ENCODE results near the gene ST6GALNAC6. TPM values are rescaled to one million over a fixed set of nuclear protein-coding genes. Genes with fewer than 3 reads are reported as not detected.

ST6GALNAC6 gene
- polyA plus RNA-seq, 1 donor = 38.4 TPM

DNA sequence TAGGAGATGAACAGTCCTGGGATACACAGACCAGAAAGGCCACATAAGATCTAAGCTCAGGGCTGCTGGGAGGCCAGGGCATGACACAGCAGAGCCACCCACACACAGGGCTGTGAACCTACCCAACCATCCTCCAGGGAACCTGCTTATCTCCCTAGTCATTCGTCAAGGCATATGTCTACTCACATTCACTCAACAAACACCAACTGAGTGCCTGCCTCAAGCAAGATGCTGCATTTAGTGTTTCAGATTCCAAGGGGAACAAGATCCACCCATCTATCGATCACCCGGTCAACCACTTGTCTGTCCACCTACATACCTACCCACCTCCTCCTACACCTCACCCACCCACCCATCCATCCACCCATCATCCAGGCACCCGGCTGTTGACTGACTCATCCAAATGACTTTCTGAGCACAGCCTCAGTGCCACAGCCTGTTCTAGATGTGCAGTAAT lies 36.4 kb upstream of the ST6GALNAC6 start:
- DNase-seq = no peak

DNA sequence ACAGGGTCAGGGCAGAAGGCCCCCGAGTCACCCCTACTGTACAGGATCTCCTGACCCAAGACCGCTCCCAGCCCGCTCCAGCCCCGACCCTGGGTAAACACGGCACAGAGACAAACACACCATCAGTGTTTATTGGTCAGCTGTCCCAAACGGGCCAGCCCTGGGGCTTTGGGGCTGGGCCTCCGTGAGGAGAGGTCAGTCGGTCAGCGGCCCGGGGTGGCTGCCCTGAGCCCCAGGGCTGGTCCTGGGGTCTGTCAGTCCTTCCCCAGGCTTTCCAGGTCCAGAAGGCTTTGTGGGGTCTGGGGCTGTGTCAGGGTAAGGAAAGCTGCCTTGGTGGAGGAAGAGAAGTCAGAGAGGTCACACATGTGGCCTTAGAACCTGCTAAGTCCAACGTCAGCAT lies 35.6 kb upstream of the ST6GALNAC6 start:
- no peak for DNase-seq

DNA sequence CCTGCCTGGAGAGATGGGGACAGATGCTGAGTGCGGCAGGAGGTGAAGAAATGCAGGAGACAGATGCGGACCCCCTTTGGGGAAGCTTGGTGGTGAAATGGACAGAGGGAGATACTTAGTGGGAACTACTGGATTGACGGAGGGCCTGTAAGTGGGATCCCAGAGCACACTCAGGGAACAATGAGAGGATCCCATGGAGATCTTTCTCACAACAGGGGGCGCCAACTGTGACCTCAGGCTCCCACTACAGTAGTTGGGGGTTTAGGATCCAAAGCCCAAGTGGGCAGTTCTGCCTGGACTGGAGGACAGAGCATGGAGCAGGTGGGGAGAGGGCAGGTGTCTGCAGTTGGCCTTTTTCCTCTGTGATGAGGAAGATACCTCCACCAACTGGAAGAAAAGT lies 34.8 kb upstream of the ST6GALNAC6 start:
- no peak for DNase-seq

GRCh38 chr9:127931092-127931881 lies 31.9 kb upstream of the ST6GALNAC6 start:
- DNase-seq = no peak

DNA sequence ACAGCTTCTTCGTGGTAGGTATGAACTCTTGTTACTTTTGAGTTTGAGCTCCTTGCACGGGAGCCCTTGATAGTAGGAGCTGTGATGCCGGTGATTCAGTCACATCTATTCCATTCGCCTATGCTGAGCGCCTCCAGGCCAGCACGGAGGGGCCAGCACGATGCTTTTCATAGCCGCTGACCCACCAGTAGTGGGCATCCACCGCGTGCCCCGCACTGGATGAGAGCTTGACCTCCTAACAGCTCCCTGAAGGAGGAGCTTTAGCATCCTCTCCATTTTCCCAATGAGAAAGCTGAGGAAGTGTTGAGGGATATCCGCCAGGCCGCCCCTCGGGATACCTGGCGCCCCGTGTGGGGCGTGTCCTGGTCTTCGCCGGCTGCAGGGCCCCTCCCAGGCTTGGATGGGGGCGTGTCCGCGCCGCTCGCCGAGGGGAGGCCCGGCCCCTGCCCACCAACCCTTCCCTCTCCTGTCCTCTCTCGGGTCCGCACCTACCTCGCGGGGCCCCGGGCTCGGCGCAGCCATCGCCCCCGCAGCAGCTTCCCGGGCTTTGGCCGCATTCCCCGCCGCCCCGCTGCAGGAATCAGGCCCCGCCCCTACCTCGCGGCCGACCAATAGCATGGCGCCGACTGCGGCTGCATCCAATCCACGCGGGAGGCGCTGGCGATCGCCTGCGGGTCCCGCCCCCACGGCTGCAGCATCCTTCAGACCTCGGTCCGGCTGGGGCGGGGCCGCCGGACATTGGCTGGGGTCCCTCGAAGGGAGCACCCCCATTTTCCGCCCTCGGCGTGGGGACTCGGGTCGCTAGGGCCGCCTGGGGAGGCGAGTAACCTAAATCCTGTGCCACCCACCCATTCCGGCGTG lies 31.1 kb upstream of the ST6GALNAC6 start, which contains the start of gene PIP5KL1:
Gene PIP5KL1, minus strand, starts transcription at position 547 of the 861 bp plus-strand sequence. Its CDS starts 25 bp downstream, at position 522.
- peak; percentile 76 for DNase-seq

- no peak for DNase-seq
Observed at GRCh38 chr9:127929625-127929979, 30.2 kb upstream of the ST6GALNAC6 start.

- no peak for DNase-seq
Observed at GRCh38 chr9:127928676-127929624, 29.5 kb upstream of the ST6GALNAC6 start.

GRCh38 chr9:127927988-127928675 lies 28.7 kb upstream of the ST6GALNAC6 start:
- no peak for DNase-seq

- no peak for DNase-seq
Observed at GRCh38 chr9:127927201-127927987, 28.0 kb upstream of the ST6GALNAC6 start.

- DNase-seq = no peak
Observed at GRCh38 chr9:127926906-127927200, 27.4 kb upstream of the ST6GALNAC6 start.

- DNase-seq = no peak
Observed at GRCh38 chr9:127925959-127926905, 26.8 kb upstream of the ST6GALNAC6 start.

DNA sequence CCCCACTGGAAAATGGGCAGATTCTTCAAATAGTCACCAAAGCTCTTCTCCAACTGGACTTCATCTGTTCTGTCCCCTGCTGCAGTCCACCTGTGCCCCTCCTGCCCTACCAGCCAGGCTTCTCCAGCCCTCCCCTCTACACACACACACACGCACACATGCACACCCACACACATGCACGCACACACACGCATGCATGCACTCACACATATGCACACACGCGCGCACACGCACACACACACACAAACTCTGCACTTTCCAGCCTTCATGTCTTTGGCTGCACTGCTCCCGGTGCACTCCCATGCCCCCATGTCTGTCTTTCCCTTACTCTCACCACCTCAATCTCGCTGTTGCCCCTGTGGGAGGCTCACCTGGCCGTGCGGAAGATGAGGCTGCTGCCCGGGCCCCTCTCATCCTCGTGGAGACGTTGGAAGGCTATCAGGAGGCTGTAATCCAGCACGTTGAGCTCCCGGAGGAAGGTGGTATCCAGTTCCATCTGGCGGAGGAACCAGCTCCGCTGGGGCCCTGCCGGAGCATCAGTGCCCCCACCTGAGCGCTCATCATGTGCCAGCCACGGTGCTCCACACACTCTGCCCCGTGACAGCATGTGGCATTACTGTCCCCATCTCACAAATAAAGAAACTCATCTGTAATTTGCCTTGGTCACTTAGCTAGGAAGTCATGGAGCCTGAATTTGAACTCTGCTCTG lies 25.5 kb upstream of the ST6GALNAC6 start:
- DNase-seq = no peak

GRCh38 chr9:127923771-127924170 lies 24.4 kb upstream of the ST6GALNAC6 start:
- DNase-seq = no peak

DNA sequence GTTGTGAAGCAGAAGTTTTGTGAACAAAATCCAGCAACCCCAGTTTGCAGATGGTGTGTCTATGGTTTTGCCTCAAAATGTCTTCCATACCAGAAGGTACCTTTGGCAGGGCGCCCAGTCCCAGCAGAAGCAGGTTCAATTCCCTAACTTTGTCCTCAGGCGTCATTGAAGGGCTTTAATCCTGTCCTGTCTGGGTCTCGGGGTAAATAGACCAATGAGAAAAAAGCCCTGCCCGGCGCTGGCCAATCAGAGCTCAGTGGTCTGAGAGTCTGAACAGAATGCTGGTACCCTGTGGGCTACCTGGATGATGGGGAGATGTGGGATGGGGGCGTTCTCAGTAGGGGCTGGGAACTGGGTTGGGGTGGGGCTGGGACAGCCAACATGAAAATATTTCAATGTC lies 23.6 kb upstream of the ST6GALNAC6 start:
- DNase-seq = no peak

GRCh38 chr9:127921557-127922120 lies 22.2 kb upstream of the ST6GALNAC6 start:
- no peak for DNase-seq

- no peak for DNase-seq
Observed at GRCh38 chr9:127920794-127921193, 21.4 kb upstream of the ST6GALNAC6 start.

- no peak for DNase-seq
Observed at GRCh38 chr9:127919253-127919815, 19.9 kb upstream of the ST6GALNAC6 start.

Data from left kidney (tissue), 2 donors.